GM18873 (cell line): ENCODE data around the gene PPP2R5A.
"Not testable (repeated sequence)": the region's sequence is repeated elsewhere in the genome, so short reads cannot be mapped to it uniquely, and the experiment has no call there.

Source experiments
- ATAC-seq: cut with Tn5 transposase; IDR thresholded peaks from one replicate; pipeline ENCODE4 v1.9.1; 2021; ENCODE audit warnings: mild to moderate bottlenecking, moderate library complexity, moderate number of reproducible peaks; ENCODE audit not compliant: unreplicated experiment, low FRiP score

Gene PPP2R5A

GRCh38 chr1:212294983-212295382 is 9.8 kb downstream of the PPP2R5A start:
- ATAC-seq: no peak

GRCh38 chr1:212295579-212295978 is 10.4 kb downstream of the PPP2R5A start:
- ATAC-seq: no peak

GRCh38 chr1:212297338-212297737 is 12.1 kb downstream of the PPP2R5A start:
- ATAC-seq: no peak

- ATAC-seq: no peak
These were observed 16.4 kb downstream of the PPP2R5A start for GRCh38 chr1:212301580-212301979.

- ATAC-seq: no peak
These were observed 17.7 kb downstream of the PPP2R5A start for GRCh38 chr1:212302745-212303383.

- ATAC-seq: no peak
These were observed 20.1 kb downstream of the PPP2R5A start for GRCh38 chr1:212305342-212305741.

GRCh38 chr1:212305984-212306452 is 20.8 kb downstream of the PPP2R5A start:
- ATAC-seq: not testable (repeated sequence)

- ATAC-seq: no peak
These were observed 24.8 kb downstream of the PPP2R5A start for GRCh38 chr1:212309967-212310366.

- ATAC-seq: no peak
These were observed 25.2 kb downstream of the PPP2R5A start for GRCh38 chr1:212310383-212310782.

GRCh38 chr1:212311836-212312497 is 26.8 kb downstream of the PPP2R5A start:
- ATAC-seq: no peak

- no peak for ATAC-seq
These were observed 28.4 kb downstream of the PPP2R5A start for GRCh38 chr1:212313616-212314015.

- no peak for ATAC-seq
These were observed 30.0 kb downstream of the PPP2R5A start for GRCh38 chr1:212315184-212315583.

- ATAC-seq: no peak
These were observed 30.7 kb downstream of the PPP2R5A start for GRCh38 chr1:212315907-212316306.

GRCh38 chr1:212317916-212318315 is 32.7 kb downstream of the PPP2R5A start:
- no peak for ATAC-seq

- not testable (repeated sequence) for ATAC-seq
These were observed 35.8 kb downstream of the PPP2R5A start for GRCh38 chr1:212321031-212321430.

GRCh38 chr1:212323066-212323465 is 37.9 kb downstream of the PPP2R5A start:
- ATAC-seq: no peak

GRCh38 chr1:212326541-212326940 is 41.3 kb downstream of the PPP2R5A start:
- ATAC-seq: no peak

- ATAC-seq: no peak
These were observed 43.0 kb downstream of the PPP2R5A start for GRCh38 chr1:212328248-212328647.

GRCh38 chr1:212329105-212329504 is 43.9 kb downstream of the PPP2R5A start:
- ATAC-seq: no peak

GRCh38 chr1:212341090-212341489 is 55.9 kb downstream of the PPP2R5A start:
- ATAC-seq: no peak

- ATAC-seq: no peak
These were observed 59.7 kb downstream of the PPP2R5A start for GRCh38 chr1:212344905-212345304.

GRCh38 chr1:212346601-212347000 is 61.4 kb downstream of the PPP2R5A start:
- ATAC-seq: no peak
